Loucy (cell line): ENCODE measurements around the gene ZNF423.

Experiments
- H2AFZ ChIP-seq: fragments of 200-600 bp; sonication (generic); 2 replicates; pipeline ENCODE4 v1.6.0; 2016; ENCODE audit warnings: antibody characterized with exemption, mild to moderate bottlenecking, low read length, moderate library complexity
- H3F3A ChIP-seq: fragments of 200-600 bp; 2 replicates; pipeline ENCODE4 v1.6.0; 2016; ENCODE audit warnings: antibody characterized with exemption, low read depth, mild to moderate bottlenecking
- H3K27me3 ChIP-seq: fragments of 200-600 bp; sonication (generic); 2 replicates; pipeline ENCODE4 v1.6.1; 2014; ENCODE audit warnings: low read length, mild to moderate bottlenecking; ENCODE audit not compliant: insufficient read depth, poor library complexity, severe bottlenecking
- H3K36me3 ChIP-seq: fragments of 200-600 bp; sonication (generic); 2 replicates; pipeline ENCODE4 v1.6.1; 2016; ENCODE audit warnings: low read length; ENCODE audit not compliant: insufficient read depth
- H3K4me1 ChIP-seq: fragments of 200-600 bp; sonication (generic); 2 replicates; pipeline ENCODE4 v1.5.1; 2014; ENCODE audit warnings: low read length, mild to moderate bottlenecking; ENCODE audit not compliant: insufficient read depth, poor library complexity, severe bottlenecking
- H3K4me2 ChIP-seq: fragments of 200-600 bp; sonication (generic); 2 replicates; pipeline ENCODE4 v1.6.0; 2014; ENCODE audit warnings: antibody characterized with exemption, low read length, low read depth, mild to moderate bottlenecking; ENCODE audit not compliant: poor library complexity, severe bottlenecking
- H3K4me3 ChIP-seq: fragments of 200-600 bp; sonication (generic); 2 replicates; pipeline ENCODE4 v1.5.1; 2014; ENCODE audit warnings: low read length, mild to moderate bottlenecking, mixed read lengths; ENCODE audit not compliant: poor library complexity, severe bottlenecking
- H3K79me2 ChIP-seq: fragments of 200-600 bp; sonication (generic); 2 replicates; pipeline ENCODE4 v1.6.1; 2014; ENCODE audit warnings: low read length; ENCODE audit not compliant: insufficient read depth
- H3K9ac ChIP-seq: fragments of 200-600 bp; sonication (generic); 2 replicates; pipeline ENCODE4 v1.6.0; 2014; ENCODE audit warnings: mild to moderate bottlenecking, low read depth, low read length, moderate library complexity; ENCODE audit not compliant: poor library complexity, severe bottlenecking
- H3K9me2 ChIP-seq: fragments of 200-600 bp; sonication (generic); replicated peaks from 2 replicates; pipeline ENCODE4 v1.6.1; 2016; ENCODE audit warnings: low read depth, low read length, mixed read lengths
- H3K9me3 ChIP-seq: fragments of 200-600 bp; sonication (generic); 2 replicates; pipeline ENCODE4 v1.6.1; 2014; ENCODE audit warnings: mild to moderate bottlenecking, antibody characterized with exemption, low read length, low read depth; ENCODE audit not compliant: insufficient read depth
- H4K20me1 ChIP-seq: fragments of 200-600 bp; sonication (generic); 2 replicates; pipeline ENCODE4 v1.6.0; 2014; ENCODE audit warnings: antibody characterized with exemption, low read length, mild to moderate bottlenecking; ENCODE audit not compliant: insufficient read depth, poor library complexity, severe bottlenecking
- CTCF ChIP-seq: fragments of 200-600 bp; sonication (generic); conservative IDR thresholded peaks from 2 replicates; pipeline ENCODE4 v1.5.1; 2014; ENCODE audit warnings: mild to moderate bottlenecking, antibody characterized with exemption, low read length
- EZH2phosphoT487 ChIP-seq: fragments of 200-600 bp; IDR thresholded peaks from 2 replicates; pipeline ENCODE4 v1.6.1; 2018; ENCODE audit warnings: antibody characterized with exemption, mild to moderate bottlenecking, moderate library complexity, borderline replicate concordance

Gene ZNF423

GRCh38 chr16:49505556-49505955 is 350.4 kb downstream of the ZNF423 start:
- no peak for TF ChIP-seq EZH2phosphoT487
- no peak for TF ChIP-seq CTCF
- Histone ChIP-seq H3K9ac (no peak overlapping the region), H3K36me3 (no peaks in the 10 kb centered on the region), H3K9me2 (no peaks in the 10 kb centered on the region), H4K20me1 (no peaks in the 10 kb centered on the region), H3K9me3 (no peaks in the 10 kb centered on the region), H3K79me2 (no peaks in the 10 kb centered on the region), H3K4me3 (no peak overlapping the region), H3F3A (no peaks in the 10 kb centered on the region), H3K4me1 (no peaks in the 10 kb centered on the region), H3K27me3 (no peaks in the 10 kb centered on the region), H3K4me2 (no peak overlapping the region), H2AFZ (no peak overlapping the region)

GRCh38 chr16:49504626-49505025 is 351.3 kb downstream of the ZNF423 start:
- Histone ChIP-seq H3K79me2 (no peaks in the 10 kb centered on the region), H3K4me2 (no peak overlapping the region), H3K4me3 (no peak overlapping the region)

GRCh38 chr16:49504023-49504364 is 351.9 kb downstream of the ZNF423 start:
- no peak overlapping the region for H2AFZ ChIP-seq
- H3K9me3 ChIP-seq: no peaks in the 10 kb centered on the region
- H3K9me2 ChIP-seq: no peaks in the 10 kb centered on the region
- H3K9ac ChIP-seq: no peak overlapping the region
- H3F3A ChIP-seq: no peaks in the 10 kb centered on the region
- no peak overlapping the region for H3K4me3 ChIP-seq
- no peaks in the 10 kb centered on the region for H3K36me3 ChIP-seq
- H3K4me1 ChIP-seq: peaks cover 7% of the 10 kb centered on the region
- no peak overlapping the region for H3K4me2 ChIP-seq
- no peaks in the 10 kb centered on the region for H3K27me3 ChIP-seq
- TF ChIP-seq CTCF (no peak), EZH2phosphoT487 (no peak)
- no peaks in the 10 kb centered on the region for H3K79me2 ChIP-seq
- no peaks in the 10 kb centered on the region for H4K20me1 ChIP-seq

More at GRCh38 chr16:49504626-49505025, 351.3 kb downstream of the ZNF423 start:
- no peak overlapping the region for H3K9ac ChIP-seq
- no peaks in the 10 kb centered on the region for H3K9me3 ChIP-seq
- no peak for TF ChIP-seq CTCF
- TF ChIP-seq EZH2phosphoT487: no peak
- no peaks in the 10 kb centered on the region for H3K9me2 ChIP-seq
- H3K36me3 ChIP-seq: no peaks in the 10 kb centered on the region
- no peak overlapping the region for H2AFZ ChIP-seq
- H3K27me3 ChIP-seq: no peaks in the 10 kb centered on the region
- no peaks in the 10 kb centered on the region for H4K20me1 ChIP-seq
- no peaks in the 10 kb centered on the region for H3F3A ChIP-seq
- peaks cover 7% of the 10 kb centered on the region for H3K4me1 ChIP-seq
